Erythroblast (primary cell): ENCODE results near the gene ATAT1.

Experiments used
- GATA1 ChIP-seq: IDR thresholded peaks from 2 replicates; pipeline ENCODE4 v1.6.1; 2011; ENCODE audit warnings: low read depth, mild to moderate bottlenecking, control low read depth, low read length, moderate library complexity
- POLR2A ChIP-seq: IDR thresholded peaks from 2 replicates; pipeline ENCODE4 v1.6.1; 2011; ENCODE audit warnings: mild to moderate bottlenecking, low read length

- TF ChIP-seq POLR2A: peak; percentile 100
- no peak for TF ChIP-seq GATA1
Measured at GRCh38 chr6:30616811-30617564, 9.7 kb upstream of the ATAT1 start, which contains the start of gene PPP1R10.
